ENCODE data around the gene TBC1D22A. TPM values are rescaled to one million over a fixed set of nuclear protein-coding genes. Genes with fewer than 3 reads are reported as not detected.

Gene TBC1D22A
- total RNA-seq, 4 donors from 2014 or later: 15.6 to 21.7 (median 20.5) TPM

GRCh38 chr22:47188261-47189055 lies 426.0 kb downstream of the TBC1D22A start:
- DNase-seq: no peak
- no peaks in the 10 kb centered on the region for H3K36me3 ChIP-seq
- 39 to 55% methylated on average over 8 to 10 of the region's 17 CpGs for WGBS, 2 donors

DNA sequence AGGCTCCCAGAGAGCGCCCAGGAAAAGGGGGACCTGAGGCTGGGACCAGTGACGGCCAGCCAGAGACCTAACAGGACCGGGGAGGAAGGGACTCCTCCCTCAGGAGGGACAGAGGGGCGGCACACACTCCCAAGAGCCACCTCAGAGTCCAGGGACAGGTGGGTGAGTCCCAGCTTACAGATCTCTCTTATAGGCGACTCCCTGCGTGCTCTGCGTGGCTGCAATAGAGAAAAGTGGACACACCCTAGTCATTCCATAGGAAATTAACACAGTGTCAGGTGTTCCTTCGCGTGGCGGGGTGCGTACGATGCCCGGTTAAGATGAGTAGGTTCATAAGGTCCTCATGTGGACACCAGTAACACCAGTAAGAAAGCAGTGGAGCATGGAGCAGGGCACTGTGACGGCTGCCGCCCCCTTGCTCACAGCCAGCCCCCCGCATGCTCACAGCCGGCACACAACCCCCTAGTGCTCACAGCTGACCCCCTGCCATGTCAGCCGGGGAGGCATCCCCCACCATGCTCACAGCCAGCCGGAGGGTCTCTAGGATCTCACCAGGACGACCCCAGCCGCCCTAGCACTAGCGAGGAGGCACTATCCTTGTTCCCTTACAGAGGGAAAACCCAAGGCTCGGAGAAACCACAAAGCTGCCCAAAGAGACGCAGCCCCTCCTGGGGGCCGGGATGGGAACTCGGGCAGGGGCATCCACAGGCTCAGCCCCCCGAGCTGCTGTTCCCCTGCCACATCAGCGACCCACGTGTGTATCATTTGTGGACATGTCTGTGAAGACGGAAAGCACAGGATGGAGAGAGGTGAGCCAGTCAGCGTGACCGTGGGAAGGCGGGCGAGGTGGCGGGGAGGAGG lies 426.8 kb downstream of the TBC1D22A start:
- TF ChIP-seq POLR2A (IDR thresholded peaks at IDR 0.05): no peak
- TF ChIP-seq, protein P1, sequence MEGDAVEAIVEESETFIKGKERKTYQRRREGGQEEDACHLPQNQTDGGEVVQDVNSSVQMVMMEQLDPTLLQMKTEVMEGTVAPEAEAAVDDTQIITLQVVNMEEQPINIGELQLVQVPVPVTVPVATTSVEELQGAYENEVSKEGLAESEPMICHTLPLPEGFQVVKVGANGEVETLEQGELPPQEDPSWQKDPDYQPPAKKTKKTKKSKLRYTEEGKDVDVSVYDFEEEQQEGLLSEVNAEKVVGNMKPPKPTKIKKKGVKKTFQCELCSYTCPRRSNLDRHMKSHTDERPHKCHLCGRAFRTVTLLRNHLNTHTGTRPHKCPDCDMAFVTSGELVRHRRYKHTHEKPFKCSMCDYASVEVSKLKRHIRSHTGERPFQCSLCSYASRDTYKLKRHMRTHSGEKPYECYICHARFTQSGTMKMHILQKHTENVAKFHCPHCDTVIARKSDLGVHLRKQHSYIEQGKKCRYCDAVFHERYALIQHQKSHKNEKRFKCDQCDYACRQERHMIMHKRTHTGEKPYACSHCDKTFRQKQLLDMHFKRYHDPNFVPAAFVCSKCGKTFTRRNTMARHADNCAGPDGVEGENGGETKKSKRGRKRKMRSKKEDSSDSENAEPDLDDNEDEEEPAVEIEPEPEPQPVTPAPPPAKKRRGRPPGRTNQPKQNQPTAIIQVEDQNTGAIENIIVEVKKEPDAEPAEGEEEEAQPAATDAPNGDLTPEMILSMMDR (IDR thresholded peaks at IDR 0.05): no peak
- no peaks in the 10 kb centered on the region for H3K4me1 ChIP-seq
- WGBS, 2 donors: 85 to 87% methylated on average over 13 to 16 of the region's 35 CpGs
- H3K9me3 ChIP-seq: peaks cover 0 to 5% (median 0%) of the 10 kb centered on the region in 3 donors
- H3K4me3 ChIP-seq: no peak overlapping the region
- H3K27ac ChIP-seq: no peak overlapping the region
- H3K36me3 ChIP-seq: no peaks in the 10 kb centered on the region
- intact Hi-C loops (cut with DNase I): no loop called here
- DNase-seq: no peak
- no peaks in the 10 kb centered on the region for H3K27me3 ChIP-seq

More at GRCh38 chr22:47188261-47189055, 426.0 kb downstream of the TBC1D22A start:
- Histone ChIP-seq H3K4me3 (no peak overlapping the region), H3K27me3 (no peaks in the 10 kb centered on the region), H3K9me3 (peaks cover 0 to 5% (median 0%) of the 10 kb centered on the region in 3 donors), H3K4me1 (no peaks in the 10 kb centered on the region), H3K27ac (no peak overlapping the region)
- intact Hi-C loops (cut with DNase I): no loop called here
- no peak for TF ChIP-seq POLR2A (IDR thresholded peaks at IDR 0.05)
- TF ChIP-seq, protein P1 (IDR thresholded peaks at IDR 0.05): no peak

DNA sequence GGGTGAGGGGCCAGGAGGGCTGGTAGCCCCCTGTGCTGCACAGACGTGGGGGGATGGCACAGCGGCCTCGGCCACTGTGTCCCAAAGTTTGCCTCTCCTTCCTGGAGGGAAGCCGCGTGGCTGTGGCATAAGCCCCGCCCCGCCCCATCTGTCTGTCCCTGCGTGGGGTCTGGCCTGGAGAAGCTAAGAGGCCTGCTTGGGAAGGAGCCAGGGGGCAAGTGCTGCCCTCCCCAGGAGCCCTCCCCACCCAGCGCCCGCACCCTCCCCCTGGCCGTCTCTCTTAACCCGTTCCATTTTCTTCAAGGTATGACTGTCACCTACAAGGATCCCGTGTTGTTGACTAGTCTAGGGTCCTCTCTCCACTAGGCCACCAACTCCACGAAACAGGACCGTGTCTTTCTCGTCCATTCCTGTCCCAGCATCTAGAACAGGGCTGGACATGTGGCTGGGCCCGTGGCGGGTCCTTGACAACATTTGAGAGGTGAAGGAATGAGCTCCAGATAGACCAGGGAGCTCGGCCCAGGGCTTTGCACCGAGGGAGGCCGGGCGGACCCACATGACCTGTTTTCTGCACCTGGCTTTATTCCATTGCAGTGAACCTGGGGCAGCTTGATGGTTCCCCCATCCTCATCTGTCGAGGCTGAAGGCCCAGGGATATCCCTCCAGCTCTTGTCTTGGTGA lies 428.0 kb downstream of the TBC1D22A start:
- Histone ChIP-seq H3K9me3 (peaks cover 0 to under 1% (median 0%) of the 10 kb centered on the region in 3 donors), H3K27ac (no peak overlapping the region), H3K4me3 (no peak overlapping the region), H3K36me3 (no peaks in the 10 kb centered on the region), H3K27me3 (no peaks in the 10 kb centered on the region), H3K4me1 (no peaks in the 10 kb centered on the region)
- no peak for TF ChIP-seq POLR2A (IDR thresholded peaks at IDR 0.05)
- TF ChIP-seq, protein P1 (IDR thresholded peaks at IDR 0.05): no peak
- DNase-seq: no peak
- 58 to 80% methylated on average over 4 to 5 of the region's 23 CpGs for WGBS, 2 donors
- intact Hi-C loops (cut with DNase I): no loop called here

DNA sequence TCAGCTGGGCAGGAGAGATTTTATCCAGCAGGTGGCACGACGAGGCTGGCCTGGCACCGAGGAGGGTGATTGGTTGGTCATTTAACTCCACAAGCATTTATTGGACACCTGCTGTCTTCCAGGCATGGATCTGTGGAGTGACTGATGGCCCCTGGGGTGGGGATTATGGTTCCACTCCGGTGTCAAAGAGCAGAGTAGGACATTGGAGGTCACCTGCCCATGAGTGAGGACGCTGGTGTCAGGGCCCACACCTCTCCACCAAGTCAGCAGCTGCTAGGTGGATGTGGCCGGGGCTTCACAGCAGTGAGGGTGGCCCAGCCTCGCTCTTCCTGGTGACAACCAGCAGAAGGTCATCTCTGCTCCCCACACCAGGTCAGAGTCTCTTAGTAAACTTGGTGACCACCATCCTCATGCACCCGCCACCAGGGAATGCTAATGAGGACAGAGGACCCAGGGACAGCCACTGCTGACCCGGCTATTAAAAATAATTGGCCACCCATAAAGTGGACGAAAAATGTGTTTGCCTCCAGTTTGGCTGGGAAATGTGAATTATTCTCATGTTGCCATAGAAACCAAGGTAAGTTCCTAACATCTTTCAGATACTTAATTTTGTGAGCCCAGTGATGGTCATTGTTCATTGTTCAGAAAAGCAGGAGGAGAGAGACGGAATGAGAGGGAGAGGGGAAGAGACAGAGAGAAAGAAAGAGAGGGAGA lies 428.7 kb downstream of the TBC1D22A start:
- no peaks in the 10 kb centered on the region for H3K27me3 ChIP-seq
- no peak overlapping the region for H3K27ac ChIP-seq
- H3K36me3 ChIP-seq: no peaks in the 10 kb centered on the region
- WGBS, 2 donors: 65 to 80% methylated on average over 4 to 6 of the region's 11 CpGs
- intact Hi-C loops (cut with DNase I): no loop called here
- H3K9me3 ChIP-seq: no peaks in the 10 kb centered on the region
- DNase-seq: no peak
- H3K4me1 ChIP-seq: no peaks in the 10 kb centered on the region
- H3K4me3 ChIP-seq: no peak overlapping the region
- TF ChIP-seq, protein P1 (IDR thresholded peaks at IDR 0.05): no peak
- TF ChIP-seq POLR2A (IDR thresholded peaks at IDR 0.05): no peak
